Amygdala (tissue), 56 donors: ENCODE measurements around the gene OR10V1.

ENCODE experiments used
- DNase-seq, 56 donors: peaks; one replicate each; lab custom pipeline; 2025; lab: John Stamatoyannopoulos, UW

The OR10V1 gene

GRCh38 chr11:59671471-59671870, 42.2 kb downstream of the OR10V1 start:
- DNase-seq, result peak in 1 of 56 donors; percentile 1

DNA sequence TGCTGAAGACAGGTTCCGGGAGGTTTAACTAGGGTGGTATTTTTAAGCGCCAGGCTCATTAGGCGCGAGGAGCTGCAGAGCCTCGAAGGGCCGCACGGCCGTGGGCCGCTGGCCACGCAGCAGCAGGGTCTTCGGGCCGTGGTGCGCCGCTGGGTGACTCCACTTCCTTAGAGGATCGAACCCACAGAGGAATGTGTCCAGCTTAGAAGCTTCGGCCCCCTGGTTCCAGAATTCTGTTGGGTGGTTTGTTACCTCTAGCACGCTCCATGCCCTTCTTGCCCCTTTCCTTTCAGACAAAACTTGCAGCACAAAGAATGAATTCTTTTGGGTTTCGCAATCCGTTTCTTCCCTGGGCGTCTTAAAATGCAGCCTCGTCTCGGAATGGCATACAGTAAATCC, 44.0 kb downstream of the OR10V1 start:
- peak in 32 of 56 donors; percentile 25 to 79 (median 50) for DNase-seq

GRCh38 chr11:59668950-59669610, 44.6 kb downstream of the OR10V1 start, which contains the start of gene PATL1:
Gene PATL1 (minus strand): TSS chr11:59669037. CDS start chr11:59668895, 142 bp downstream.
- peak; percentile 85 to 99 (median 96) for DNase-seq

GRCh38 chr11:59668188-59668949, 45.3 kb downstream of the OR10V1 start:
- peak in 16 of 56 donors; percentile 3 to 68 (median 49) for DNase-seq

DNA sequence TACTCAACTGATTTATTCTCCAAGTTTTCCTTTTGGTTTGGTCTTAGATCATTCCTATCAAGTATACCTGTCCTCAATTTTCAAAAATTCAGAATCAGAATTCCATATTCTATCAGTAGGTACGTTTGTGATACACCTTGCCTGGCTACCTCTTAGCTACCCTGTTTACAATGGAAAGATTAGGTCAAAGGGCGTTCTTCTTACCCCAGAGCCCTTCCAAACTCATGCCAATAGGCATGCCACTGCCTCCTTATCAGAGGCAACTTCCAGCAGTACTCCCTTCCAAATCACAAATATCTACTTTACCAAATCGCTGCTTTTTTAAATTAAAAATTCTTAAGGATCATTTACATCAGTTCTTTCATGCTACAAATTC, 45.8 kb downstream of the OR10V1 start:
- DNase-seq, result no peak

DNA sequence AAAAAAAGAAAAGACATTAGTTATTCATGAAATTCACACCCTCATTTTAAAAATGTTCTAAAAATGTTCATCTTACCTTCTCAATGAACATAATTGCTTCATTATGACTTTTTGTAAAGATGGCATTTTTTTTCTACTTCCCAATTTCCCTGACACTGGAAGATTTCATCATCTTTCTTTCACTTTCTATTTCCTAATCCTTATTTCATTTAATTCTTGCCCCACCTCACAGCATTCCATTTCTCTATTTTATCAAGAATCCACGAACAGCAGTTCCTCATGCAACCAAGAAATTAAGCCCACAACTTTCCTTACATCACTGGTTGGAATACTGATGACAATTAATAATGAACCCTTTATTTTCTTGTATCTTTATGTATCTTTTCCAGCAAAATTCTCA, 46.7 kb downstream of the OR10V1 start:
- DNase-seq, result no peak
